GM21825 (cell line): ENCODE measurements around the gene MPRIP.
A peak's percentile ranks its signal among the peaks of the same experiment; 100 is the strongest.

Experiments used
- ATAC-seq: cut with Tn5 transposase; IDR thresholded peaks from one replicate; pipeline ENCODE4 v1.9.1; 2021; ENCODE audit warnings: mild to moderate bottlenecking, moderate library complexity; ENCODE audit not compliant: unreplicated experiment

Gene MPRIP

DNA sequence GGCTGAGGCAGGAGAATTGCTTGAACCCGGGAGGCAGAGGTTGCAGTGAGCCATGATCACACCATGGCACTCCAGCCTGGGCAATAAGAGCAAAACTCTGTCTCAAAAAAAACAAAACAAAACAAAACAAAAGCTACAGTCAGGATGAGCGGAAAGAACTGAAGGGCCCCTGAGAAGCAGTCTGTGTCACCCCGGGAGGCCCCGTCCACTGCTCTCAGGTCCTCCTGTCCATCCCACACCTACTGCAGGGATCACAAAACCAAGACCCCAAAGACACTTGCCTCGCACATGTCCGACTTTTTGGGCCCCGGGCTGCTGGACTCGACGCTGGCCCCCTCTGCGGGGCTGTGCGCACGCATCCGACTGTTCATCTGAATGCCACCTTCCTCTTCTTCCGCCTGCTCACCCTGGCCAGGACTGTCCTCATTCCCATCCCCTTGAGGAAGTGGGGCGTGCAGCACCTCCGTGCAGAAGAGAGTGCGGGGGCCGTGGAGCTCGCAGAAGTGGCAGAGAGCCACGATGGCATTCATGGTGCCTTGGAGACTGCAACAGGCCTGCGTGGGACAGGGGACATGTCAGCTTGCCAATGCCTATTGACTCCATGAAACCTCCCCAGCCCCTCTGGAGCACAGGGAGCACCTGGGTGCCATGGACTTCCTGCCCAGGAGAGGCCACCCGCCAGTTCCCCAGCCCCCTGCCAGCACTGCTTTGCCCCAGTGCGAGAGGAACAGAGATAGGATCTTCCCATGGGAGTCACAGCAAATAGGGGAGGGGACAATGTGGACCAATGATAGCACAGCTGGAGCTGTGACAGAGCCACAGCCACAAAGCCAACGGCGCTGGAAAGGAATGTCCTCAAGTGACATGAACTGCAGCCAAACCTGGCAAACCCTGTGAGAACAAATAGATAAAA is 185.6 kb downstream of the MPRIP start:
- ATAC-seq, result no peak

DNA sequence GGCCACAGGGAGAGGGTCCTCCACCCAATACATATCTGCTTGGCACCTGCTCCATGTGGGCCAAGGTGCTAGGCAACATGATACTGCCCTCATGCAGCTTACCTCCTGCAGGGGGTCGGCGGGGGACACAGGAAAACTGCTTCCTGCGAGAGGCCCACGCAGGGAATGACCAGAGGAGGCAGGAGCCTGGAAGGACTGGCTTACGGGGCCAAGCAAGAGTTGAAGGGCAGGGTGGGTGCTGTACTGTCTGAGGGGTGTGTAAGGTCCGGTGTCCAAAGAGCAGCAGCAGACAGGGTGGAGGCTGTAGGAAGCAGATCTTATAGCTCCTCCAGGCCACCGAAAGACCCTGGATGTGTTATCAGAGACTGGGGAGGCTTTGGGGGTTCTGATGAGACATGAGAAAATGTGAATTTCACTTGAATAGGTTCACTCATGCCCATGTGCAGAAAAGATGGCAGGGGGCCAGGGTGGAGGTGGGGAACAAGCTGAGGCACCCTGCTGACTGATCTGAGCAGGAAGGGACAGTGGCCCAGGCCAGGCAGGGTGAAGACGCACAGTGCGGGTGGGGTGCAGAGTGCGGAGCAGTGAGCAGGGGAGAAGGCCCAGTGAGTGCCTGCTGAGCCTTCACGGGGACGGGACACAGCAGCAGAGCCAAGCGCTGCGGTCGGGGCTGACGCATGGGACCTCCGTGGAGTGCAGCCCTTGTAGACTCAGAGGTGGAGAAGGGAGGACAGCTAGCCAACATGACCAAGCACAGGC is 186.4 kb downstream of the MPRIP start:
- no peak for ATAC-seq

DNA sequence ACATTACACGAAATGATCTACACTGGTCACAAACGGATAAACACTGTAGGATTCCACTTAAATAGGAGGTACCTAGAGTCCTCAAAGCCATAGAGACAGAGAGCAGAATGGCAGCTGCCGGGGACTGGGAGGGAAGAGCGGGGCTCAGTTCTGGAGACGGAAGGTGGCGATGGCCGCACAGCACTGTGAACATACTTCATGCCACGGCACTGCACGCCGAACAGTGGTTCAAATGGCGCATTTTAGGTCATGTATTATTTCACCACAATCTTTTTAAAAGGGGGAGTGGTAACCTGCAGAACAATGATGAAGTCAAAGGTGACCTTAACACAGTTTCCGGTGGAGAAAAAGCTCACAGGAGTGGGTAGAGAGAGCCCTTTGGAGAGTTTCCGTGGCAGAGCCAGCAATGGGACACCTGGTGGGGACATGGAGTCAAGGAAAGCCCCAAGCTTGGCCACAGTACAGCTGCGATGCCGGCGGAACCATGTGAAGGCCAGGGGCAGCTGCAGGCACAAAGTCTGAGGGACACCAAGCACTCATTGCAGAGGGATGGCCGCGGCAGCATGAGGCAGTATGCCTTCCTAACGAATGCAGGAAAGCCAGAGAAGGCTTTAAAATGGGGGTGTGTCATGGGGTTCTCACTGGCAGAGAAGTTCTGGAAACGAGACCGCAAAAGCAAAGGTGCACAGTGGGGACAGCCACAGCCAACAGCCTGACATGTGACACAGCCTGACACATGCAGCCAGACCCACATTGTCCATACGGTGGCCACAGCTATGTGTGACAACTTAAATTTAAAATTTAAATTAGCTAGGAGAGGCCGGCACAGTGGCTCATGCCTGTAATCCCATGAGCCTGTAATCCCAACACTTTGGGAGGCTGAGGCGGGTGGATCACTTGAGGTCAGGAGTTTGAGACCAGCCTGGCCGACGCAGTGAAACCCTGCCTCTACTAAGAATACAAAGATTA is 187.4 kb downstream of the MPRIP start:
- ATAC-seq, result no peak

GRCh38 chr17:17231621-17232302 is 189.5 kb downstream of the MPRIP start:
- no peak for ATAC-seq

GRCh38 chr17:17232303-17232621 is 190.0 kb downstream of the MPRIP start:
- no peak for ATAC-seq

GRCh38 chr17:17235212-17236174 is 193.2 kb downstream of the MPRIP start:
- no peak for ATAC-seq

- ATAC-seq, result no peak
Observed at GRCh38 chr17:17236295-17237025, 194.2 kb downstream of the MPRIP start.

- ATAC-seq, result peak; percentile 76
Observed at GRCh38 chr17:17237026-17237799, 195.0 kb downstream of the MPRIP start, which contains the start of gene FLCN. TSS of gene FLCN (minus strand) at chr17:17237168. CDS start at chr17:17228137, 9,031 bp downstream.

GRCh38 chr17:17239832-17240231 is 197.6 kb downstream of the MPRIP start:
- ATAC-seq, result no peak

GRCh38 chr17:17241656-17242055 is 199.4 kb downstream of the MPRIP start:
- no peak for ATAC-seq

GRCh38 chr17:17242246-17242645 is 200.0 kb downstream of the MPRIP start:
- no peak for ATAC-seq
